Measurements from ENCODE around the gene SPART. TPM values are rescaled to one million over a fixed set of nuclear protein-coding genes. Genes with fewer than 3 reads are reported as not detected.
A peak's percentile ranks its signal among the peaks of the same experiment; 100 is the strongest.

The SPART gene
- total RNA-seq, 6 experiments from 2014 or later = 8.1 to 16.4 (median 9.5) TPM

DNA sequence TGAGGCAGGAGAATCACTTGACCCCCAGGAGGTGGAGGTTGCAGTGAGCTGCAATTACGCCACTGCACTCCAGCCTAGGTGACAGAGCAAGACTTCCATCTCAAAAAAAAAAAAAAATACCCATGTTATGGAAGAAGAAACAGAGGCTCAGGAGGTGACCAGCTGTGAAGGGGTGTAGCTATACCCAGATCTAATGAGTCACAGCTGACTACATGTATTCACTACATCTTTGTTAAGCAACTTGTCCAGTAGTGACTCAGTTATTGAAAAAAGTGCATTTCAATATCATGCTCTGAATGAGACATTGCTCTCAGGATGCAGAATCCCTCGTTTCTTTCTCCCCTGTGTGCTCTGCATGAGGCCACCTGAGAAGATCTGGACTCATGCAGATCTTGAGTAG, 16.1 kb upstream of the SPART start:
- H3K4me3 ChIP-seq = no peak overlapping the region
- H3K36me3 ChIP-seq = no peaks in the 10 kb centered on the region
- no peaks in the 10 kb centered on the region for H3K27me3 ChIP-seq
- intact Hi-C loops (cut with DNase I) = no loop called here
- TF ChIP-seq, protein P1, sequence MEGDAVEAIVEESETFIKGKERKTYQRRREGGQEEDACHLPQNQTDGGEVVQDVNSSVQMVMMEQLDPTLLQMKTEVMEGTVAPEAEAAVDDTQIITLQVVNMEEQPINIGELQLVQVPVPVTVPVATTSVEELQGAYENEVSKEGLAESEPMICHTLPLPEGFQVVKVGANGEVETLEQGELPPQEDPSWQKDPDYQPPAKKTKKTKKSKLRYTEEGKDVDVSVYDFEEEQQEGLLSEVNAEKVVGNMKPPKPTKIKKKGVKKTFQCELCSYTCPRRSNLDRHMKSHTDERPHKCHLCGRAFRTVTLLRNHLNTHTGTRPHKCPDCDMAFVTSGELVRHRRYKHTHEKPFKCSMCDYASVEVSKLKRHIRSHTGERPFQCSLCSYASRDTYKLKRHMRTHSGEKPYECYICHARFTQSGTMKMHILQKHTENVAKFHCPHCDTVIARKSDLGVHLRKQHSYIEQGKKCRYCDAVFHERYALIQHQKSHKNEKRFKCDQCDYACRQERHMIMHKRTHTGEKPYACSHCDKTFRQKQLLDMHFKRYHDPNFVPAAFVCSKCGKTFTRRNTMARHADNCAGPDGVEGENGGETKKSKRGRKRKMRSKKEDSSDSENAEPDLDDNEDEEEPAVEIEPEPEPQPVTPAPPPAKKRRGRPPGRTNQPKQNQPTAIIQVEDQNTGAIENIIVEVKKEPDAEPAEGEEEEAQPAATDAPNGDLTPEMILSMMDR (IDR thresholded peaks at IDR 0.05) = no peak
- TF ChIP-seq POLR2A (IDR thresholded peaks at IDR 0.05) = no peak
- 83% methylated on average over 1 of the region's 2 CpGs for WGBS (ENCODE audit: insufficient coverage, low coverage, low lambda C conversion rate, missing lambda C conversion rate)
- ATAC-seq (peak in 1 of 4 donors; percentile 16), DNase-seq (no peak)
- no peaks in the 10 kb centered on the region for H3K9me3 ChIP-seq
- peaks cover 0 to 1% (median 0%) of the 10 kb centered on the region in 4 donors for H3K4me1 ChIP-seq
- no peak overlapping the region for H3K27ac ChIP-seq

DNA sequence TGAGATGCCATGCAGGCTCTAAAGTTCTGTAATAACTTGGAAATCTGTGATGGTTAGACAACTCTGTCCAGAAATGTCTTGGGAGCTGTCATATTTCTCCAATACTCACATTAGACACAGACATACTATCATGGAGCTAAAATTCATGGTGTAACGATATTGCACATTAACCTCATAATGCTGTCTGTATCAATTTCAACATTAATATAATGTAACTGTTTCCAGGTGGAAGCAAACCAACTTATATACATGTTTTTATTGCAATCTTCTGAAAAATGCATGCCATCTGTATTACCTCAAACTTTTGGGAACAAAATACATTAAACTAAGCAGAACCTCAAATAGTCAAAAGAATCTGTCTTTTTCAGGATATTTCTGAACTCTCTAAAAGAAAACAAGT, 14.7 kb upstream of the SPART start:
- Histone ChIP-seq H3K36me3 (no peaks in the 10 kb centered on the region), H3K27me3 (no peaks in the 10 kb centered on the region), H3K4me3 (no peak overlapping the region), H3K27ac (no peak overlapping the region), H3K4me1 (peaks cover 0 to 7% (median 0%) of the 10 kb centered on the region in 4 donors), H3K9me3 (no peaks in the 10 kb centered on the region)
- DNase-seq (no peak), ATAC-seq (no peak)
- WGBS (ENCODE audit: insufficient coverage, low coverage, low lambda C conversion rate, missing lambda C conversion rate) = 67% methylated on average over 1 of the region's 1 CpG
- TF ChIP-seq, protein P1 (IDR thresholded peaks at IDR 0.05) = no peak
- TF ChIP-seq POLR2A (IDR thresholded peaks at IDR 0.05) = no peak
- intact Hi-C loops (cut with DNase I) = no loop called here

GRCh38 chr13:36359301-36359950, 13.2 kb upstream of the SPART start:
- peaks cover 0 to 7% (median 0%) of the 10 kb centered on the region in 4 donors for H3K4me1 ChIP-seq
- ATAC-seq (peak; percentile 78 to 90 (median 84)), DNase-seq (peak in 2 of 3 donors; percentile 32 to 77)
- peak overlapping the region in 2 of 3 donors; percentile 39 to 42 for H3K27ac ChIP-seq
- H3K4me3 ChIP-seq = peak overlapping the region in 1 of 3 donors; percentile 9
- no peak for TF ChIP-seq POLR2A (IDR thresholded peaks at IDR 0.05)
- TF ChIP-seq, protein P1 (IDR thresholded peaks at IDR 0.05) = no peak
- WGBS (ENCODE audit: insufficient coverage, low coverage, low lambda C conversion rate, missing lambda C conversion rate) = 50% methylated on average over 1 of the region's 1 CpG
- intact Hi-C loops (cut with DNase I) = no loop called here
- no peaks in the 10 kb centered on the region for H3K27me3 ChIP-seq
- H3K36me3 ChIP-seq = no peaks in the 10 kb centered on the region
- no peaks in the 10 kb centered on the region for H3K9me3 ChIP-seq

DNA sequence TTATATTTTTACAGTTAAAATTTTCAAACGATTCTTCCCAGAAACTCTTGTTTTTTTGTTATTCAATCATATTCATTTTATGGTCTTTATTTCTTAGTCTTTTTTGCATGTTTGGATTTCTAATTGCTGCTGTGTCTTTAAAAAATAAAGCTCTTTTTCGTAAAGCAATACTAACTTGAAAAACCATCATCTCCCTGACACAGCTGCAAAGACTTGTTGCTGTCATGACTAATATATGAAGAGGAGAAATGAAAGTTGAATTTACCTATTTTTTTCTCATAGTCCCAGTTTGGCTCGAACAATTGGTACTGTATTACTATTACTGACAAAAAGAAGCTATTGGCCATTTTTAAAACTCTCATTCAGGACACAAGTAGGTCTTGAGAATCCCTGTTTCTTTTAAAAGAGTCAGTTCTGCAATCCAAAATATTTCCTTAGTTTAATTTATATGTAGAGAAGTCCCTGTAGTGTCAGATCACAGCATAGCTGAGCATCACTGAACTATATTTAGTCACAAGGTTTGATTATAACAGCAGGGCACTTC, 12.1 kb upstream of the SPART start:
- peak overlapping the region in 2 of 3 donors; percentile 9 to 42 for H3K27ac ChIP-seq
- DNase-seq (no peak), ATAC-seq (no peak)
- TF ChIP-seq, protein P1 (IDR thresholded peaks at IDR 0.05) = no peak
- no peak for TF ChIP-seq POLR2A (IDR thresholded peaks at IDR 0.05)
- intact Hi-C loops (cut with DNase I) = no loop called here
- H3K27me3 ChIP-seq = no peaks in the 10 kb centered on the region
- H3K36me3 ChIP-seq = no peaks in the 10 kb centered on the region
- H3K9me3 ChIP-seq = no peaks in the 10 kb centered on the region
- 87% methylated on average over 3 of the region's 3 CpGs for WGBS (ENCODE audit: insufficient coverage, low coverage, low lambda C conversion rate, missing lambda C conversion rate)
- peaks cover 0 to 7% (median 0%) of the 10 kb centered on the region in 4 donors for H3K4me1 ChIP-seq
- no peak overlapping the region for H3K4me3 ChIP-seq

Data from right lobe of liver (tissue), 6 donors.